Loucy (cell line): ENCODE measurements around the gene STRADA.

Experiments
- CTCF ChIP-seq: fragments of 200-600 bp; sonication (generic); conservative IDR thresholded peaks from 2 replicates; pipeline ENCODE4 v1.5.1; 2014; ENCODE audit warnings: mild to moderate bottlenecking, antibody characterized with exemption, low read length
- EZH2phosphoT487 ChIP-seq: fragments of 200-600 bp; IDR thresholded peaks from 2 replicates; pipeline ENCODE4 v1.6.1; 2018; ENCODE audit warnings: antibody characterized with exemption, mild to moderate bottlenecking, moderate library complexity, borderline replicate concordance

DNA sequence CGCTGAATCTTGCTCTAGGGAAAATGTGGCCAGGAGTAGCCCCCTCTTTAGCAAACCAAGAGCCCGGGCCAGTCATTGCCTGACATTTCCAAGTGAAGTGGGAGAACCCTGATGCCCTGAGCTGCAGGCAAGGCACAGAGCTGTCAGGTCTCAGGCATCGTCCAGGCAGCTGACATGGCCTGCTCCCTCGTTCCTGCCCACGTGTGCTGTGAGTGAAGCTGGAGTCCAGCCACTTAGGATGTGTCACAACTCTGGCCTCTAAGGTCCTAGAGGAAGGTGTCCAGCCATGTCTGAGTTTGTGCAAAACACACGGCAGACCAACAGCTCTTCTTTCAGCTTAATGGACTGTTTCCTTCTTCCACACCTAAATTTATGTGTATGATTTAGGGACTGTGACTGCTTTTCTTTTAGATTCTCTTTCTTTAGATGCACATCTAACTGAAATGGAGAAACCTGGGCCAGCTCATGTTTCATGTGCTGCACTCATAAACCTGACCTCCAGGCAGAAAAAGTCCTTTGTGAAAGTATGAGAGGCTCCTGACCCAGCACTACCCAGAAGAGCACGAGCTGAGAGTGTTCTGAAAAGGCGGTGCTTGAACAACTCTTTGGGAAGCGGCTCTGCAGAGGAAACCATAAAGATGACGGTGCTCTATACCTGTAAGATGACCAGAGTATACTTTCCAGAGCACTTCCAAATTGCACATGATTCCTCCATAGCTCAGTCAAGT is 26.9 kb downstream of the STRADA start:
- no peak for TF ChIP-seq CTCF
- TF ChIP-seq EZH2phosphoT487, result no peak
